ENCODE measurements around the gene GALNT15.

DNA sequence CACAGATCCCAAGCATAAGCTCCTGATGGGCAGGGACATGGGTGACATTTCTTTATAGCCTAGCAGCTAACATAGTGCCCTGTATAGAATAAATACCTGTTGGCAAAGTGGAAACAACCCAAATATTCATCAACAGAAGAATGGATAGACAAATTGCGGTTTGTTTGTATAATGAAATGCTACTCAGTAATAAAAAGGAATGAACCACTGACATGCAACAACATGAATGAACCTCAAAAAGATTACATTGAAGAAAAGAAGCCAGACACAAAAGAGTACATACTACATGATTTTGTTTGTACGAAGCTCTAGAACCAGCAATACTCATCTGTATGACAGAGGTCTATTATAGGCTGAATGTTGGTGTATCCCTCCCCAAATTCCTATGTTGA lies 33.6 kb upstream of the GALNT15 start:
- TF ChIP-seq CTCF (IDR thresholded peaks at IDR 0.05), result no peak
- no peak for TF ChIP-seq POLR2A (IDR thresholded peaks at IDR 0.05)

Measured in Peyer's patch (tissue), 4 donors.